NAMALWA (cell line): ENCODE measurements around the gene CCNB1.
"Not testable (repeated sequence)": the region's sequence is repeated elsewhere in the genome, so short reads cannot be mapped to it uniquely, and the experiment has no call there.

Experiments
- DNase-seq: peaks from one replicate; pipeline ENCODE4 v3.0.0-alpha.2; 2015; ENCODE audit warnings: low spot score

CCNB1 gene

GRCh38 chr5:69166686-69167492 is at the start of gene CCNB1:
CCNB1 (plus strand) TSS chr5:69167150; CDS start chr5:69167263, 113 bp downstream.
- peak; percentile 99 for DNase-seq

- no peak for DNase-seq
Measured at GRCh38 chr5:69129413-69129812, 37.5 kb upstream of the CCNB1 start.

- no peak for DNase-seq
Measured at GRCh38 chr5:69130241-69130640, 36.7 kb upstream of the CCNB1 start.

GRCh38 chr5:69131304-69131703 is 35.6 kb upstream of the CCNB1 start:
- DNase-seq: no peak

GRCh38 chr5:69134126-69134525 is 32.8 kb upstream of the CCNB1 start:
- DNase-seq: no peak

GRCh38 chr5:69136293-69136692 is 30.7 kb upstream of the CCNB1 start:
- peak; percentile 49 for DNase-seq

GRCh38 chr5:69137208-69137607 is 29.7 kb upstream of the CCNB1 start:
- DNase-seq: not testable (repeated sequence)

GRCh38 chr5:69137807-69138206 is 29.1 kb upstream of the CCNB1 start:
- DNase-seq: no peak

GRCh38 chr5:69138766-69139165 is 28.2 kb upstream of the CCNB1 start:
- DNase-seq: no peak

- DNase-seq: not testable (repeated sequence)
Measured at GRCh38 chr5:69140239-69140638, 26.7 kb upstream of the CCNB1 start.

GRCh38 chr5:69140827-69141226 is 26.1 kb upstream of the CCNB1 start:
- no peak for DNase-seq

- DNase-seq: not testable (repeated sequence)
Measured at GRCh38 chr5:69148576-69148975, 18.4 kb upstream of the CCNB1 start.

- no peak for DNase-seq
Measured at GRCh38 chr5:69148981-69149675, 17.8 kb upstream of the CCNB1 start.

- DNase-seq: no peak
Measured at GRCh38 chr5:69149676-69150010, 17.3 kb upstream of the CCNB1 start.

- no peak for DNase-seq
Measured at GRCh38 chr5:69152731-69153130, 14.2 kb upstream of the CCNB1 start.

GRCh38 chr5:69156456-69156855 is 10.5 kb upstream of the CCNB1 start:
- DNase-seq: no peak

GRCh38 chr5:69158039-69158438 is 8.9 kb upstream of the CCNB1 start:
- DNase-seq: no peak

GRCh38 chr5:69160651-69161050 is 6.3 kb upstream of the CCNB1 start:
- no peak for DNase-seq

- no peak for DNase-seq
Measured at GRCh38 chr5:69167493-69167855, 524 bp downstream of the CCNB1 start.

- DNase-seq: no peak
Measured at GRCh38 chr5:69167929-69168328, 979 bp downstream of the CCNB1 start.

- no peak for DNase-seq
Measured at GRCh38 chr5:69170495-69170894, 3.5 kb downstream of the CCNB1 start.

GRCh38 chr5:69170969-69171368 is 4.0 kb downstream of the CCNB1 start:
- no peak for DNase-seq

GRCh38 chr5:69181659-69182293 is 14.8 kb downstream of the CCNB1 start:
- DNase-seq: peak; percentile 37
